ENCODE data around the gene RNU2-1. TPM values are rescaled to one million over a fixed set of nuclear protein-coding genes. Genes with fewer than 3 reads are reported as not detected.

Gene RNU2-1
- polyA plus RNA-seq, 1 of the 3 experiments (the other 2 are of a cell fraction) = not detected

GRCh38 chr17:43220511-43221125 is 13.2 kb downstream of the RNU2-1 start (continued):
- no peak for TF ChIP-seq REST (IDR thresholded peaks at IDR 0.05; ENCODE audit: low read depth, low read length)

- no peaks in the 10 kb centered on the region for H3K27me3 ChIP-seq (ENCODE audit: insufficient read depth)
- no peaks in the 10 kb centered on the region for H3K36me3 ChIP-seq (replicated peaks in 1 of 2; ENCODE audit: control insufficient read depth in 1 of 2, insufficient read depth in 2 of 2, low read length in 1 of 2)
- no peaks in the 10 kb centered on the region for H3K79me2 ChIP-seq (ENCODE audit: insufficient read depth)
- no peak overlapping the region for H3K27ac ChIP-seq (ENCODE audit: low read depth in 2 of 2, low read length in 1 of 2)
- no peaks in the 10 kb centered on the region for H3F3A ChIP-seq (replicated peaks; ENCODE audit: insufficient read depth)
- no peaks in the 10 kb centered on the region for H4K20me1 ChIP-seq (ENCODE audit: insufficient read depth)
- POLR2A ChIA-PET = interaction anchor here (0.9 kb wide), 1 partner anchor 51 kb away, joined by 3 read pairs; no protein-coding TSS in a partner anchor
- no peak overlapping the region for H3K4me3 ChIP-seq (ENCODE audit: low read depth in 2 of 2, low read length in 1 of 2)
- DNase-seq = no peak
- TF ChIP-seq FOXJ3 (CRISPR knock-in tag; IDR thresholded peaks at IDR 0.05) = no peak
- no peak for TF ChIP-seq GABPA (IDR thresholded peaks at IDR 0.05; ENCODE audit: low read depth)
- no peak for TF ChIP-seq NFIC (IDR thresholded peaks at IDR 0.05; ENCODE audit: borderline replicate concordance)
- no peak overlapping the region for H2AFZ ChIP-seq (ENCODE audit: low read depth)
- WGBS (ENCODE audit: low lambda C conversion rate) = 78% methylated on average over 8 of the region's 8 CpGs
- no peaks in the 10 kb centered on the region for H3K9me3 ChIP-seq
- CTCF ChIA-PET = interaction anchor here (0.6 kb wide), 1 partner anchor 104 kb away, joined by 3 read pairs; no protein-coding TSS in a partner anchor
- no peaks in the 10 kb centered on the region for H3K9me2 ChIP-seq
- H3K9ac ChIP-seq = no peak overlapping the region
- no peak overlapping the region for H3K4me2 ChIP-seq
- H3K4me1 ChIP-seq (ENCODE audit: control insufficient read depth in 1 of 2, insufficient read depth in 2 of 2, low read depth in 1 of 2, low read length in 1 of 2) = no peaks in the 10 kb centered on the region
Observed at GRCh38 chr17:43219746-43220380, 13.9 kb downstream of the RNU2-1 start.

GRCh38 chr17:43219001-43219400 is 14.8 kb downstream of the RNU2-1 start:
- CTCF ChIA-PET = no interaction called here
- TF ChIP-seq CHD2 (IDR thresholded peaks at IDR 0.05; ENCODE audit: low read length, partially characterized antibody) = no peak
- no peaks in the 10 kb centered on the region for H3K27me3 ChIP-seq (ENCODE audit: insufficient read depth)
- no peak overlapping the region for H2AFZ ChIP-seq (ENCODE audit: low read depth)
- H3K9ac ChIP-seq = no peak overlapping the region
- H3K36me3 ChIP-seq (replicated peaks in 1 of 2; ENCODE audit: control insufficient read depth in 1 of 2, insufficient read depth in 2 of 2, low read length in 1 of 2) = no peaks in the 10 kb centered on the region
- H3K79me2 ChIP-seq (ENCODE audit: insufficient read depth) = no peaks in the 10 kb centered on the region
- H3K4me2 ChIP-seq = no peak overlapping the region
- DNase-seq = no peak
- no peaks in the 10 kb centered on the region for H3K9me3 ChIP-seq
- WGBS (ENCODE audit: low lambda C conversion rate) = 70% methylated on average over 2 of the region's 2 CpGs
- no peak overlapping the region for H3K4me3 ChIP-seq (ENCODE audit: low read depth in 2 of 2, low read length in 1 of 2)
- H3F3A ChIP-seq (replicated peaks; ENCODE audit: insufficient read depth) = no peaks in the 10 kb centered on the region
- H3K27ac ChIP-seq (ENCODE audit: low read depth in 2 of 2, low read length in 1 of 2) = no peak overlapping the region
- no peaks in the 10 kb centered on the region for H4K20me1 ChIP-seq (ENCODE audit: insufficient read depth)
- no peaks in the 10 kb centered on the region for H3K4me1 ChIP-seq (ENCODE audit: control insufficient read depth in 1 of 2, insufficient read depth in 2 of 2, low read depth in 1 of 2, low read length in 1 of 2)
- POLR2A ChIA-PET = interaction anchor here (0.9 kb wide), 1 partner anchor 97 kb away, joined by 4 read pairs; no protein-coding TSS in a partner anchor
- no peaks in the 10 kb centered on the region for H3K9me2 ChIP-seq
